ENCODE measurements around the gene THSD1. TPM values are rescaled to one million over a fixed set of nuclear protein-coding genes. Genes with fewer than 3 reads are reported as not detected.

The THSD1 gene
- total and polyA plus RNA-seq, 2 donors (not counting 1 experiment from before 2014, with no cell fraction given) = 0.34 to 0.58 TPM

DNA sequence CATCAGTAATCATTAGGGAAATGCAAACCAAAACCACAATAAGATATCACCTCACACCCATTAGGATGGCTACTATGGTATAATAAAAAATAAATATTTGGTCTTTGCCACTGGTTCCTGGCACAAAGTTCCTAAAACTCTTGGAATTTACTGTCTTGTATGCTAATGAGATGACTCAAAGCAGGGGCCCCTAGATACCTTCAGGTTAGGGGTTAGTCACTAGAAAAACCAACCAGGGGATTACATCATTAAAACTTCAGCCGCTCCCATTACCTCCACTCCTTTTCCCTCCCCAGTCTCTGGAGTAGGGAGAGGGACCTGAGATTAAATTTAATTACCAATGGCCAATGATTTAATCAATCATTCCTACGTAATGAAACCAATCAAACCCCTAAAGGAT lies 49.6 kb downstream of the THSD1 start:
- H4K20me1 ChIP-seq (ENCODE audit: control insufficient read depth, insufficient read depth, low read length, poor library complexity, severe bottlenecking) = no peaks in the 10 kb centered on the region
- Mint-ChIP-seq H3K27ac (no peak overlapping the region), H3K4me3 (no peak overlapping the region), H3K9me3 (ENCODE audit: insufficient read depth) (no peaks in the 10 kb centered on the region), H3K4me1 (no peaks in the 10 kb centered on the region), H3K27me3 (peaks cover 14% of the 10 kb centered on the region)
- DNase-seq = no peak
- H3K4me1 ChIP-seq (ENCODE audit: control insufficient read depth in 2 of 2, insufficient read depth in 2 of 2, low read length in 2 of 2) = no peaks in the 10 kb centered on the region
- H3K4me2 ChIP-seq (replicated peaks; ENCODE audit: low read depth, low read length, poor library complexity, severe bottlenecking) = no peak overlapping the region
- WGBS (ENCODE audit: insufficient coverage) = no CpG with 5 or more reads among the region's 2 CpGs
- no peaks in the 10 kb centered on the region for H3K79me2 ChIP-seq (ENCODE audit: control insufficient read depth, insufficient read depth, low read length)
- ATAC-seq (ENCODE audit: low read depth) = no peak
- POLR2A ChIA-PET = no interaction called here
- H3K36me3 ChIP-seq (replicated peaks in 1 of 2; ENCODE audit: control extremely low read depth in 1 of 2, control insufficient read depth in 1 of 2, extremely low read depth in 1 of 2, insufficient read depth in 2 of 2, low read length in 1 of 2) = no peaks in the 10 kb centered on the region
- peaks cover 0 to 3% (median 1%) of the 10 kb centered on the region in 4 experiments for H3K27me3 ChIP-seq (replicated peaks in 1 of 4; ENCODE audit: control extremely low read depth in 1 of 4, control insufficient read depth in 3 of 4, insufficient read depth in 4 of 4, low read length in 3 of 4)
- no peak overlapping the region for H3K4me3 ChIP-seq (ENCODE audit: control extremely low read depth in 1 of 5, extremely low read depth in 1 of 5, insufficient read depth in 1 of 5, low read depth in 2 of 5, low read length in 4 of 5)
- CTCF ChIA-PET = no interaction called here
- H3K27ac ChIP-seq (ENCODE audit: low read length in 2 of 2) = no peak overlapping the region
- H3K9me3 ChIP-seq (ENCODE audit: control extremely low read depth in 1 of 3, control insufficient read depth in 2 of 3, insufficient read depth in 1 of 3, low read length in 2 of 3) = no peaks in the 10 kb centered on the region
- H2AFZ ChIP-seq (ENCODE audit: insufficient read depth, low read depth, low read length, poor library complexity, severe bottlenecking) = no peak overlapping the region
- intact Hi-C loops (cut with micrococcal nuclease) = no loop called here
- TF ChIP-seq, protein P1, sequence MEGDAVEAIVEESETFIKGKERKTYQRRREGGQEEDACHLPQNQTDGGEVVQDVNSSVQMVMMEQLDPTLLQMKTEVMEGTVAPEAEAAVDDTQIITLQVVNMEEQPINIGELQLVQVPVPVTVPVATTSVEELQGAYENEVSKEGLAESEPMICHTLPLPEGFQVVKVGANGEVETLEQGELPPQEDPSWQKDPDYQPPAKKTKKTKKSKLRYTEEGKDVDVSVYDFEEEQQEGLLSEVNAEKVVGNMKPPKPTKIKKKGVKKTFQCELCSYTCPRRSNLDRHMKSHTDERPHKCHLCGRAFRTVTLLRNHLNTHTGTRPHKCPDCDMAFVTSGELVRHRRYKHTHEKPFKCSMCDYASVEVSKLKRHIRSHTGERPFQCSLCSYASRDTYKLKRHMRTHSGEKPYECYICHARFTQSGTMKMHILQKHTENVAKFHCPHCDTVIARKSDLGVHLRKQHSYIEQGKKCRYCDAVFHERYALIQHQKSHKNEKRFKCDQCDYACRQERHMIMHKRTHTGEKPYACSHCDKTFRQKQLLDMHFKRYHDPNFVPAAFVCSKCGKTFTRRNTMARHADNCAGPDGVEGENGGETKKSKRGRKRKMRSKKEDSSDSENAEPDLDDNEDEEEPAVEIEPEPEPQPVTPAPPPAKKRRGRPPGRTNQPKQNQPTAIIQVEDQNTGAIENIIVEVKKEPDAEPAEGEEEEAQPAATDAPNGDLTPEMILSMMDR (IDR thresholded peaks at IDR 0.05) = no peak
- no peak for TF ChIP-seq EZH2 (IDR thresholded peaks at IDR 0.05; ENCODE audit: borderline replicate concordance, insufficient read depth, low read depth, low read length, poor library complexity, severe bottlenecking)
- no peak overlapping the region for H3K9ac ChIP-seq (ENCODE audit: low read length)

DNA sequence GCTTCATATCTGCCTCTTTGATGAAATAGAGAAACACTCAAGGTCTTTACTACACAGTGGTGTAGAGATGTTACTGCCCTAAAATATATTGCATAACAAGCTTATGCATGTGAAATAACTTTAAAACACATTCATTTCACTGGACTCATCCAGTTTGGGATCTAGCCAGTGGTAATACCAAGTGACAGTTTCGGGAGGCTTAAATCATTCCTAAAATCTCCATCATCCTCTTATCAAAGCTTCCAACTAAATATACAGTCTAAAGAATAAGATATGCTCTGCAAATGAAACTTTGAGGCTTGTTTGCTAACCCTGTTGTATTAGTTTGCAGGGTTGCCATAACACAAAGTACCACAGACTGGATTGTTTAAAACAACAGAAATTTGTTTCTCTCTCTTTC lies 52.8 kb downstream of the THSD1 start:
- H2AFZ ChIP-seq (ENCODE audit: insufficient read depth, low read depth, low read length, poor library complexity, severe bottlenecking) = no peak overlapping the region
- peaks cover 4% of the 10 kb centered on the region for H3K27me3 Mint-ChIP-seq
- no peaks in the 10 kb centered on the region for H3K36me3 ChIP-seq (replicated peaks in 1 of 2; ENCODE audit: control extremely low read depth in 1 of 2, control insufficient read depth in 1 of 2, extremely low read depth in 1 of 2, insufficient read depth in 2 of 2, low read length in 1 of 2)
- no CpG with 5 or more reads among the region's 1 CpG for WGBS (ENCODE audit: insufficient coverage)
- DNase-seq (no peak), ATAC-seq (ENCODE audit: low read depth) (no peak)
- H3K4me3 ChIP-seq (ENCODE audit: control extremely low read depth in 1 of 5, extremely low read depth in 1 of 5, insufficient read depth in 1 of 5, low read depth in 2 of 5, low read length in 4 of 5) = no peak overlapping the region
- no peaks in the 10 kb centered on the region for H3K9me3 ChIP-seq (ENCODE audit: control extremely low read depth in 1 of 3, control insufficient read depth in 2 of 3, insufficient read depth in 1 of 3, low read length in 2 of 3)
- no peak overlapping the region for H3K9ac ChIP-seq (ENCODE audit: low read length)
- no peaks in the 10 kb centered on the region for H3K4me1 Mint-ChIP-seq
- no peak overlapping the region for H3K27ac Mint-ChIP-seq
- no peak overlapping the region for H3K27ac ChIP-seq (ENCODE audit: low read length in 2 of 2)
- H3K79me2 ChIP-seq (ENCODE audit: control insufficient read depth, insufficient read depth, low read length) = no peaks in the 10 kb centered on the region
- peaks cover 0 to 3% (median 0%) of the 10 kb centered on the region in 4 experiments for H3K27me3 ChIP-seq (replicated peaks in 1 of 4; ENCODE audit: control extremely low read depth in 1 of 4, control insufficient read depth in 3 of 4, insufficient read depth in 4 of 4, low read length in 3 of 4)
- H3K9me3 Mint-ChIP-seq (ENCODE audit: insufficient read depth) = no peaks in the 10 kb centered on the region
- H3K4me1 ChIP-seq (ENCODE audit: control insufficient read depth in 2 of 2, insufficient read depth in 2 of 2, low read length in 2 of 2) = no peaks in the 10 kb centered on the region
- H4K20me1 ChIP-seq (ENCODE audit: control insufficient read depth, insufficient read depth, low read length, poor library complexity, severe bottlenecking) = no peaks in the 10 kb centered on the region
- CTCF ChIA-PET = interaction anchor here (0.7 kb wide), 1 partner anchor 429 kb away, joined by 3 read pairs; no protein-coding TSS in a partner anchor
- H3K4me3 Mint-ChIP-seq = no peak overlapping the region
- no peak overlapping the region for H3K4me2 ChIP-seq (replicated peaks; ENCODE audit: low read depth, low read length, poor library complexity, severe bottlenecking)
- intact Hi-C loops (cut with micrococcal nuclease) = no loop called here
- TF ChIP-seq EZH2 (IDR thresholded peaks at IDR 0.05; ENCODE audit: borderline replicate concordance, insufficient read depth, low read depth, low read length, poor library complexity, severe bottlenecking) = no peak
- TF ChIP-seq, protein P1 (IDR thresholded peaks at IDR 0.05) = no peak
- POLR2A ChIA-PET = no interaction called here

Data from B cell (primary cell).